Caco-2 (cell line): ENCODE measurements around the gene BANP. TPM values are rescaled to one million over a fixed set of nuclear protein-coding genes. Genes with fewer than 3 reads are reported as not detected.
"Not testable (repeated sequence)": the region's sequence is repeated elsewhere in the genome, so short reads cannot be mapped to it uniquely, and the experiment has no call there.

ENCODE experiments used
- BruUV-seq: library from RNA; stranded (reverse); fragments of 400-500 nt; replicated peaks from 2 replicates; lab custom pipeline; 2021; lab: Mats Ljungman, UMichigan
- CTCF ChIA-PET: fragments of 300-600 bp; sonication (Branson Sonifier 250); formaldehyde crosslinking; loops from one replicate; lab custom pipeline; 2022; ENCODE audit warnings: antibody characterized with exemption; lab: Charles Lee
- POLR2A ChIA-PET: fragments of 300-600 bp; sonication (Branson Sonifier 250); formaldehyde crosslinking; loops from one replicate; lab custom pipeline; 2022; ENCODE audit warnings: antibody characterized with exemption; lab: Charles Lee
- DNase-seq, 2 experiments: peaks; one replicate each; pipeline versions ENCODE4 v3.0.0 to v3.0.0-alpha.2; 2020 to 2022
- H3K27me3 ChIP-seq: replicated peaks from 2 replicates; pipeline ENCODE4 v1.6.0; 2011; ENCODE audit warnings: low read length; ENCODE audit not compliant: control insufficient read depth, insufficient read depth
- H3K36me3 ChIP-seq: 2 replicates; pipeline ENCODE4 v1.5.1; 2011; ENCODE audit warnings: low read length; ENCODE audit not compliant: control insufficient read depth, insufficient read depth
- H3K4me1 ChIP-seq: fragments of 250-450 bp; sonication (Bioruptor Pico); 2 replicates; pipeline ENCODE4 v1.5.1; 2020; ENCODE audit warnings: mild to moderate bottlenecking
- H3K4me3 ChIP-seq: 2 replicates; pipeline ENCODE4 v1.5.1; 2011; ENCODE audit warnings: low read depth, mild to moderate bottlenecking, control low read depth, low read length
- H3K9me3 ChIP-seq: fragments of 250-450 bp; sonication (Bioruptor Pico); 2 replicates; pipeline ENCODE4 v1.5.1; 2020; ENCODE audit warnings: mild to moderate bottlenecking, moderate library complexity
- H3K27ac Mint-ChIP-seq: one replicate; pipeline ENCODE4 v1.8.0; 2022; ENCODE audit warnings: mixed read lengths; ENCODE audit not compliant: unreplicated experiment
- H3K27me3 Mint-ChIP-seq: one replicate; pipeline ENCODE4 v1.8.0; 2022; ENCODE audit warnings: mixed read lengths; ENCODE audit not compliant: insufficient read depth, unreplicated experiment
- H3K36me3 Mint-ChIP-seq: one replicate; pipeline ENCODE4 v1.8.0; 2022; ENCODE audit warnings: mild to moderate bottlenecking, mixed read lengths; ENCODE audit not compliant: insufficient read depth, unreplicated experiment
- H3K4me1 Mint-ChIP-seq: one replicate; pipeline ENCODE4 v1.8.0; 2022; ENCODE audit warnings: low read depth, mixed read lengths; ENCODE audit not compliant: unreplicated experiment
- H3K4me3 Mint-ChIP-seq: one replicate; pipeline ENCODE4 v1.8.0; 2022; ENCODE audit warnings: mild to moderate bottlenecking, moderate library complexity, mixed read lengths; ENCODE audit not compliant: unreplicated experiment
- H3K9me3 Mint-ChIP-seq: one replicate; pipeline ENCODE4 v1.8.0; 2022; ENCODE audit warnings: mixed read lengths; ENCODE audit not compliant: unreplicated experiment
- CTCF ChIP-seq, 2 experiments: fragments of 200-600 bp in 1 of 2; IDR thresholded peaks; 1 replicate in 1 of 2; 2 replicates in 1 of 2; pipeline versions ENCODE4 v1.5.1 to v1.8.0; 2011 to 2022; ENCODE audit warnings: antibody characterized with exemption in 1 of 2, control low read depth in 1 of 2, inconsistent platforms in 1 of 2, low read depth in 1 of 2, low read length in 1 of 2, mild to moderate bottlenecking in 1 of 2, moderate library complexity in 1 of 2; ENCODE audit not compliant: insufficient read depth in 1 of 2, severe bottlenecking in 1 of 2, unreplicated experiment in 1 of 2
- intact Hi-C: fragments of 100-400 bp; cut with micrococcal nuclease; formaldehyde crosslinking; loops from one replicate; pipeline ENCODE4 v1.10.0; 2022; ENCODE audit not compliant: unreplicated experiment
- total RNA-seq: library from RNA; stranded (reverse); gene quantifications from 2 replicates; pipeline ENCODE4 v1.2.3, GENCODE V29; 2022

BANP gene
- total RNA-seq, 1 experiment from 2014 or later: 44.4 TPM

GRCh38 chr16:88088161-88088581 is 136.9 kb downstream of the BANP start:
- no peaks in the 10 kb centered on the region for H3K27me3 ChIP-seq
- H3K9me3 ChIP-seq: no peaks in the 10 kb centered on the region
- Mint-ChIP-seq H3K4me1 (no peaks in the 10 kb centered on the region), H3K4me3 (no peak overlapping the region), H3K27ac (no peak overlapping the region), H3K27me3 (no peaks in the 10 kb centered on the region), H3K9me3 (no peaks in the 10 kb centered on the region), H3K36me3 (no peaks in the 10 kb centered on the region)
- H3K36me3 ChIP-seq: no peaks in the 10 kb centered on the region
- H3K4me3 ChIP-seq: no peak overlapping the region
- ChIA-PET POLR2A (no interaction called here), CTCF (no interaction called here)
- TF ChIP-seq CTCF (IDR thresholded peaks at IDR 0.05; ENCODE audit: insufficient read depth in 1 of 2, low read depth in 1 of 2, low read length in 1 of 2, severe bottlenecking in 1 of 2, unreplicated experiment in 1 of 2): no peak
- BruUV-seq: no TSS peak
- no peaks in the 10 kb centered on the region; the same call in 1 of the 2 replicates for H3K4me1 ChIP-seq
- intact Hi-C loops: no loop called here
- peak in 1 of 2 experiments; percentile 32 for DNase-seq

- BruUV-seq, POLR2A ChIA-PET, DNase-seq: not testable (repeated sequence)
These were observed 137.4 kb downstream of the BANP start for GRCh38 chr16:88088611-88089010.

GRCh38 chr16:88089071-88089470 is 137.8 kb downstream of the BANP start:
- BruUV-seq, H3K27ac Mint-ChIP-seq, H3K4me3 ChIP-seq, H3K27me3 ChIP-seq, CTCF ChIA-PET, H3K36me3 Mint-ChIP-seq, H3K9me3 ChIP-seq, H3K4me1 ChIP-seq, H3K4me3 Mint-ChIP-seq, H3K36me3 ChIP-seq, H3K9me3 Mint-ChIP-seq, H3K27me3 Mint-ChIP-seq, intact Hi-C loops, POLR2A ChIA-PET, DNase-seq, H3K4me1 Mint-ChIP-seq: not testable (repeated sequence)

More at GRCh38 chr16:88088611-88089010, 137.4 kb downstream of the BANP start:
- H3K4me1 ChIP-seq, H3K4me3 ChIP-seq, H3K27me3 Mint-ChIP-seq, H3K27me3 ChIP-seq, CTCF ChIA-PET, H3K36me3 Mint-ChIP-seq, H3K4me1 Mint-ChIP-seq, H3K9me3 ChIP-seq, intact Hi-C loops, H3K4me3 Mint-ChIP-seq, H3K27ac Mint-ChIP-seq, H3K36me3 ChIP-seq, H3K9me3 Mint-ChIP-seq: not testable (repeated sequence)

GRCh38 chr16:88089632-88090376 is 138.6 kb downstream of the BANP start:
- CTCF ChIA-PET, BruUV-seq, H3K9me3 ChIP-seq, POLR2A ChIA-PET, H3K4me1 ChIP-seq, DNase-seq, H3K27me3 ChIP-seq, H3K4me3 Mint-ChIP-seq, H3K36me3 Mint-ChIP-seq, H3K27ac Mint-ChIP-seq, H3K27me3 Mint-ChIP-seq, H3K36me3 ChIP-seq, H3K4me3 ChIP-seq, H3K9me3 Mint-ChIP-seq, intact Hi-C loops, H3K4me1 Mint-ChIP-seq: not testable (repeated sequence)

- H3K9me3 Mint-ChIP-seq, H3K4me1 ChIP-seq, H3K36me3 ChIP-seq, H3K27ac Mint-ChIP-seq, H3K27me3 ChIP-seq, CTCF ChIA-PET, H3K4me1 Mint-ChIP-seq, H3K9me3 ChIP-seq, H3K27me3 Mint-ChIP-seq, BruUV-seq, DNase-seq, H3K4me3 Mint-ChIP-seq, intact Hi-C loops, POLR2A ChIA-PET, H3K4me3 ChIP-seq, H3K36me3 Mint-ChIP-seq: not testable (repeated sequence)
These were observed 139.3 kb downstream of the BANP start for GRCh38 chr16:88090377-88091175.
